SK-N-SH treated with all-trans-retinoic acid at 6 μM for 48 hours (cell line): ENCODE results near the gene CABP7.

ENCODE experiments used
- ARNTL ChIP-seq: fragments of 450-650 bp; formaldehyde crosslinking; IDR thresholded peaks from 2 replicates; pipeline ENCODE4 v1.5.0; 2020; ENCODE audit warnings: low read depth, mild to moderate bottlenecking, moderate library complexity, borderline replicate concordance
- PATZ1 ChIP-seq: fragments of 250-450 bp; sonication (Bioruptor Pico); IDR thresholded peaks from 2 replicates; pipeline ENCODE4 v1.8.0; 2020; ENCODE audit warnings: mild to moderate bottlenecking, moderate library complexity, borderline replicate concordance
- RARB ChIP-seq: fragments of 250-450 bp; sonication (Bioruptor Pico); IDR thresholded peaks from 2 replicates; pipeline ENCODE4 v1.8.0; 2021; ENCODE audit warnings: mild to moderate bottlenecking, moderate library complexity

GRCh38 chr22:29758959-29759358 is 39.2 kb downstream of the CABP7 start:
- TF ChIP-seq PATZ1 (CRISPR knock-in tag), result no peak
- no peak for TF ChIP-seq RARB (CRISPR knock-in tag)
- no peak for TF ChIP-seq ARNTL (CRISPR knock-in tag)
